HK-2 (cell line): ENCODE data around the gene HBA2.
"Not testable (repeated sequence)": the region's sequence is repeated elsewhere in the genome, so short reads cannot be mapped to it uniquely, and the experiment has no call there.

ENCODE experiments used
- DNase-seq: peaks from one replicate; pipeline ENCODE4 v3.0.0-alpha.2; 2018; ENCODE audit not compliant: unreplicated experiment

Gene HBA2

GRCh38 chr16:172374-172941, at the start of gene HBA2:
Gene HBA2, plus strand, starts transcription at chr16:172876. Its CDS starts 37 bp downstream, at chr16:172913.
- not testable (repeated sequence) for DNase-seq

GRCh38 chr16:123558-124350, 48.9 kb upstream of the HBA2 start:
- not testable (repeated sequence) for DNase-seq

DNA sequence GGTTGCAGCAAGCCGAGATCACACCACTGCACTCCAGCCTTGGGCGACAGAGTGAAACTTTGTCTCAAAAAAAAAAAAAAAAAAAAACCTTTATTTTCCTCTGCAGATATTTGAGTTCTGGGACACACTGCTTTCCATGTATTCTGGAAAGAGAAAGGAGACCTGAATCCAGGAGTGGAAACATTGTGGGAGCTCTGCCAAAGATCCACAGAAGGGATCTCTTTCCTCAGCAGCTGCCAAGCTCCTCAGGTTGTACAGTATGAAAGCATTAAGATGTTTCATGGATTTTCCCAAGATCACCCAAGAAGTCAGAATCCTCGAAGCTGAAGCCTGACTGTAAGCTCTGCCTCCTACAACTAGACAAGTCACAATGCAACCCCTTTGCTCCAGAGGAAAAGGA, 47.7 kb upstream of the HBA2 start:
- no peak for DNase-seq

DNA sequence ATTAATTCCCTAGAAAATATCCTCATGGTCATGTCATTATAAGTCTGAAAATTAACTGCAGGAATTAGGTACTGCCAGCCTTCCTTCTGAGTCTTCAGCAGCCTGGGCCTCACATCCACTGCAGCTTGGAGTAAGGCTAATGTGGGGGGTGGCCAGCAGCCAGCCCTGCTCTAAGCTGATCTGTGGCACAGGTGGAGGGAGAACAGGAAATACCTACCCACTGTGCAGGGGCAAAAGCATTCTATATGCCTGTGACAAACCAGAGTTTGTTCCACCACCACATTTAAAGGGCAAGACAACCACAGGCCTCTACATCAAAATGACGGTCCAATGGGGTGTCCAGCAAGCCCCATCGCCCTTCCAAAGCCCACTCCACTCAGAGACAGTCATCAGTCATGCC, 43.6 kb upstream of the HBA2 start:
- DNase-seq = no peak

DNA sequence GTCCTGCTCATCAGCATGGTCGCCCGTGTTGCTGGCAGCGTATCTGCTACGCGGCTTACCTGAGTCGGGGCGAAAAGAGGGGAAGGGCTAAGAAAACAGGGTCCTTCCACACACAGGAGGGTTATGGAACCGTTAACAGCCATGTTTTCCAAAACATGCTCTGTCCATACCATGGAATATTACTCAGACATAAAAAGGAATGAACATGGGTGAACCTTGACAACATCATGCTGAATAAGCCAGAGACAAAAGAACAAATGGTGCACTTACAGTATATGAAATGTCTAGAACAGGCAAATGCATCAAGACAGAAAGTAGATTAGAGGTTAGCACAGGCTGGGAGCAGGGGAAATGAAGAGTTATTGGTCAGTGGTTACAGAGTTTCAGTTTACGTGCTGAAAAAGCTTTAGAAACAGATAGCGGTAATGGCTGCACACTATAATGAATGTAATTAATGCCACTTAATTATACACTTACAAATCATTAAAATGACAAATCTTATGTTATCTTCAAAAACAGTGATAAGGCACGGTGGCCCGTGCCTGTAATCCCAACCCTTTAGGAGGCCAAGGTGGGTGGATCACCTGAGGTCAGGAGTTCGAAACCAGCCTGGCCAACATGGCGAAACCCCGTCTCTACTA, 42.0 kb upstream of the HBA2 start:
- DNase-seq = no peak

DNA sequence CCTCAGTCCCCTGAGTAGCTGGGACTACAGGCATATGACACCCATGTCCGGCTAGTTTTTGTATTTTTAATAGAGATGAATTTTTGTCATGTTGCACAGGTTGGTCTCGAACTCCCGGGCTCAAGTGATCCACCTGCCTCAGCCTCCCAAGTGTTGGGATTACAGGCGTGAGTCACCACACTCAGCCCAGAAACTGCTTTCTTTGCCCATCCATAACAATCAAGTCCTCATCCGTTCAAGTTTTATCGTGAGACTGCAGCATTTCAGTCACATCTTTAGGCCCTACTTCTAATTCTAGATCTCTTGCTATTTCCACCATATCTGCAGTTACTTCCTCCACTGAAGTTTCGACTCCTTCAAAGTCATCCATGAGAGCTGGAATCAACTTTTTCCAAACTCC, 40.6 kb upstream of the HBA2 start:
- DNase-seq = no peak

GRCh38 chr16:133716-134115, 39.0 kb upstream of the HBA2 start:
- no peak for DNase-seq

GRCh38 chr16:138049-138417, 34.6 kb upstream of the HBA2 start:
- DNase-seq = no peak

DNA sequence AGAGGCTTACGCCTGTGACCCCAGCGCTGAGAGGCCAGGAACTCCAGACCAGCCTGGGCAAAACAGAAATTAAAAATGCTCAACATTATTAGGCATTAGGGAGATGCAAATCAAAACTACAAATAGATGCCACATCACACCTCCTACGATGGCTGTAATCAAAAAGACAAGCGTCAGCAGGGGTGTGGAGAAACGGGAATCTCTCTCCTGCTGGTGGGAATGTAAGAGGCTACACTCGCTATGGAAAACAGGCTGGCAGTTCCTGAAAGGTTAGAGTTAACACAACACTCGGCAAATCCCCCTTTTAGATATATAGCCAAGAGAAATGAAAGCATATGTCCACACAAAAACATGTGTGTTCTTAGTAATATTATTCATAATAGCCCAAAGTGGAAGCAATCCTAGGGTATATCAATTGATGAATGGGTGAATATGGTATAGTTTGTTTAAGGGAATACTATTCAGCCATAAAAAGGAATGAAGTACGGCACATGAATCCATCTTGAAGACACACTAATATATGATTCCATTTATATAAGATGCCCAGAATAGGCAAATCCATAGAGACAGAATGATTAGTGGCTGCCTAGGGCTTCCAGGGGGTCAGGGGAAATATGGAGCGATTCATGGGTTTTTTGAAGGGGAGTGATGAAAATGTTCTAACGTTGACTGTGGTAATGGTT, 32.4 kb upstream of the HBA2 start:
- no peak for DNase-seq

DNA sequence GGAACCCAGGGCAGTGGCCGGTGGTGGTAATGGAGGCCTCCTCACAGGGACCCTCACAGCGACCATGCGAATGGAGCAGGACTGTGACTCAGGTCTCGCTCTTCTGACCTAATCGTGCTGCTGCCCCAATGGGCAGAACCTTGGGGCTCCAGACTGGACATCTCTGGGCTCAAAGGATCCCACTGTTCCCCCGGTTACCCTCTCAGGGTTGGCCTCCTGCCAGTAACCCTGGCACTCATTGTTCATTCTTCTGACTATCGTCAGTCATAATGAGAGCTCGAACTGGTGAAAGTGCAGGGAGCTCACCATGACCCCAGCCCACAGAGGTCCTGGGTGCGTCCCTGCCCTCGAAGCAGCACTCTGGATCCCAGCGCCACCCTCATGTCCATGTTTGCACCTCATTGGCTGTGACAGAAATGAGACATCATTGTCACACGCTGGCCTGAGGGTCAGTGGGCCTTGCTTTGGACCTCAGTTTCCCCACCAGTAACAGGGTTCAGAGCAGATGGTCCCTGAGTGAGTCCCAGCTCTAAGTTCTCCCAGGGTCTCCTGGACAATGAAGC, 30.2 kb upstream of the HBA2 start:
- DNase-seq = no peak

GRCh38 chr16:143047-143446, 29.6 kb upstream of the HBA2 start:
- DNase-seq = no peak

- DNase-seq = no peak
Observed at GRCh38 chr16:143456-143855, 29.2 kb upstream of the HBA2 start.

GRCh38 chr16:144797-145252, 27.9 kb upstream of the HBA2 start:
- no peak for DNase-seq

GRCh38 chr16:146646-147045, 26.0 kb upstream of the HBA2 start:
- no peak for DNase-seq

DNA sequence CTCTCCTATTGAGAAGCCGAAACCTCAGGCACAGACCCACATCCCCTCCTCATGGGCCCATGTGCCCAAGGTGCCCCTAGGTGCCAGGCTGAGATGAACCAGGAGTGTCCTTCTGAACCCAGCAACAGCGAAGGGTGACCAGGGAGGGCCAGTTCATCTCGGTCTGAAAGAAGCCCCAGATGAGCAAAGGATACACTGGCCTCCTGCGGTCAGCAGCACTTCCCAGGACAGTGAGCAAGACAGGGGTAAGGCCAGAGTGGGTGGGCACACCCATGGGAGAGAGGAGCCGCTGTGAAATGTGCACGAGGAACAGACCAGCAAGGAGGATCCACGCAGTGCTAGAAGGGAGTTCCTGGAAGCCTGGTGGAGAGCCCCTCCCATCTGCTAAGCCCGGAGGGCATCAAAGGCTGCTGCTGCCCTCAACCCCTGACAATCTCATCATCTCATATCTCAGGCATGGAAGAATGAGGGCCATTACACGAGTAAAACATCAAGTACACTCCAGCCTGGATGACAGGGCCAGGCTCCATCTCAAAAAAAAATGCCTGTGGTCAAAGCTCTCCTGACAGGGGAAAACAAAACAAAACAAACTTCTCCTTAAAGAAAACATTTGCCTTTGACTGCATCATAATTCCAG, 23.5 kb upstream of the HBA2 start:
- no peak for DNase-seq

GRCh38 chr16:152141-153128, 20.2 kb upstream of the HBA2 start, which contains the start of gene HBZ:
Gene HBZ, plus strand, starts transcription at chr16:152644. Its CDS starts 266 bp downstream, at chr16:152910.
- no peak for DNase-seq

- DNase-seq = not testable (repeated sequence)
Observed at GRCh38 chr16:153129-153521, 19.6 kb upstream of the HBA2 start.

GRCh38 chr16:153550-154216, 19.0 kb upstream of the HBA2 start:
- DNase-seq = not testable (repeated sequence)

GRCh38 chr16:154217-155030, 18.3 kb upstream of the HBA2 start:
- no peak for DNase-seq
